ENCODE data around the gene MRPS11. TPM values are rescaled to one million over a fixed set of nuclear protein-coding genes. Genes with fewer than 3 reads are reported as not detected.

MRPS11 gene
- total RNA-seq, 2 donors from 2014 or later = 45.7 to 73.6 TPM

DNA sequence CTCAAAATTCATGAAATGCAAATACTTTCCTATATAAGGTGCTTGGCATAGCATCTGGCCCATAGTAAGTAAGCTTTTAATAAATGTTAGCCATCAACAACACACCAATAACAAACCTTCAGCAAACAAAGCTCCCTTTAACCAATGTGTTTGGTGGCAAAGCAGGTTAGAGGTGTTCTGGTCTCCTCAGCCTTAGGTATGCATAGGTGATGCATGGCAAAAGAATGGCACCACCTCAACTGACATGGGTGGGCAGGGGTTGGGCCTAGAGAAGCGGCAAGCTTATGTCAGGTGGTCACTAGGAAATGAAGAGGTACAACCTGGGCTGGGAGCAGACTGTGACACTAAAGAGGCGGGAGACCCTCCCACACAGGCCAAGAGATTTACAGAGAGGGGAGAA, 38.2 kb downstream of the MRPS11 start:
- Histone ChIP-seq H3K27ac (no peak overlapping the region), H3K9ac (ENCODE audit: low read depth in 2 of 2, low read length in 2 of 2) (no peak overlapping the region), H3K27me3 (no peaks in the 10 kb centered on the region), H3K4me1 (no peaks in the 10 kb centered on the region), H3K4me3 (no peak overlapping the region), H3K9me3 (no peaks in the 10 kb centered on the region), H3K36me3 (no peaks in the 10 kb centered on the region)
- TF ChIP-seq, protein P1, sequence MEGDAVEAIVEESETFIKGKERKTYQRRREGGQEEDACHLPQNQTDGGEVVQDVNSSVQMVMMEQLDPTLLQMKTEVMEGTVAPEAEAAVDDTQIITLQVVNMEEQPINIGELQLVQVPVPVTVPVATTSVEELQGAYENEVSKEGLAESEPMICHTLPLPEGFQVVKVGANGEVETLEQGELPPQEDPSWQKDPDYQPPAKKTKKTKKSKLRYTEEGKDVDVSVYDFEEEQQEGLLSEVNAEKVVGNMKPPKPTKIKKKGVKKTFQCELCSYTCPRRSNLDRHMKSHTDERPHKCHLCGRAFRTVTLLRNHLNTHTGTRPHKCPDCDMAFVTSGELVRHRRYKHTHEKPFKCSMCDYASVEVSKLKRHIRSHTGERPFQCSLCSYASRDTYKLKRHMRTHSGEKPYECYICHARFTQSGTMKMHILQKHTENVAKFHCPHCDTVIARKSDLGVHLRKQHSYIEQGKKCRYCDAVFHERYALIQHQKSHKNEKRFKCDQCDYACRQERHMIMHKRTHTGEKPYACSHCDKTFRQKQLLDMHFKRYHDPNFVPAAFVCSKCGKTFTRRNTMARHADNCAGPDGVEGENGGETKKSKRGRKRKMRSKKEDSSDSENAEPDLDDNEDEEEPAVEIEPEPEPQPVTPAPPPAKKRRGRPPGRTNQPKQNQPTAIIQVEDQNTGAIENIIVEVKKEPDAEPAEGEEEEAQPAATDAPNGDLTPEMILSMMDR (IDR thresholded peaks at IDR 0.05) = no peak
- DNase-seq = no peak
- intact Hi-C loops (cut with DNase I) = no loop called here

DNA sequence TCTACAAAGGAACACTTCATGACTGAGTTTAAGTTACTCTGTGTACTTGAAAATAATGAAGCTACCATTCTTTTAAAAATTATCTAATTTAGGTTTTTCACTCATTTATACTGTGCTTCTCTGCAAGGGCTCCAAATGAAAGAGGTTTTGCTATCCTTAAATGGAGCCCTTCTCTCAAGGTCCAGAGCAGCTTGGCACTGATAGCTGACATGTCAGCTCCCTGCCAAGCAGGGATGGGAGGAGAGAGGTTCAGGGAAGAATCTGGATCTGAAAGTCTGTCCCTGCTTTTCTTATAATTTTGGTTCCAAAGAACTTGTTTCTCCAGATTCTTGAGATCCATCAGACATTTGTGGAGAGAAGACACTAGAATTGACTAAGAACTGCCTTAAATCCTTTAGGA, 39.1 kb downstream of the MRPS11 start:
- TF ChIP-seq, protein P1 (IDR thresholded peaks at IDR 0.05) = no peak
- H3K4me3 ChIP-seq = no peak overlapping the region
- H3K27ac ChIP-seq = no peak overlapping the region
- H3K9ac ChIP-seq (ENCODE audit: low read depth in 2 of 2, low read length in 2 of 2) = no peak overlapping the region
- no peaks in the 10 kb centered on the region for H3K36me3 ChIP-seq
- intact Hi-C loops (cut with DNase I) = no loop called here
- no peaks in the 10 kb centered on the region for H3K4me1 ChIP-seq
- H3K27me3 ChIP-seq = no peaks in the 10 kb centered on the region
- no peak for DNase-seq
- no peaks in the 10 kb centered on the region for H3K9me3 ChIP-seq

DNA sequence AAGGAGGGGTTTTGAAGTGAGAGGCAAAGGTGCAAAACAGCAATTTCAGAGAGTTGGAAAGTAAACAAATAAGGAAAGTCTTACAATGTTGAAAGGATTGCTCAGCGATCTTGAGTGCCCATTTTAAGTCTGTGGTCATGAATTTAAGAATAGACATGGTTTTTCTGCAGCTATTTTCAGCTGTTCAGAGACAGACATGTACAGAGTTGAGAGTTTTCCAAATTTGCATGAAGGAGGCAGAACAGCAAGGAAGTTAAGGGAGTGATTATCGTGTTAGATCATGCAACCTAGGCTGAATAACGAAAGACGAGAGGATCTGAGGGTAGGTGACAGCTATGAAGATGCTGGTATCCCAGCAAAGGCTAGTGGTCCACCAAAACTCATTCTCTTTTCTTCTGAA, 41.8 kb downstream of the MRPS11 start:
- no peak for DNase-seq
- Histone ChIP-seq H3K36me3 (peaks cover 7% of the 10 kb centered on the region), H3K27me3 (no peaks in the 10 kb centered on the region), H3K9me3 (no peaks in the 10 kb centered on the region), H3K9ac (ENCODE audit: low read depth in 2 of 2, low read length in 2 of 2) (no peak overlapping the region), H3K4me1 (no peaks in the 10 kb centered on the region), H3K27ac (no peak overlapping the region), H3K4me3 (no peak overlapping the region)
- intact Hi-C loops (cut with DNase I) = no loop called here
- TF ChIP-seq, protein P1 (IDR thresholded peaks at IDR 0.05) = no peak

DNA sequence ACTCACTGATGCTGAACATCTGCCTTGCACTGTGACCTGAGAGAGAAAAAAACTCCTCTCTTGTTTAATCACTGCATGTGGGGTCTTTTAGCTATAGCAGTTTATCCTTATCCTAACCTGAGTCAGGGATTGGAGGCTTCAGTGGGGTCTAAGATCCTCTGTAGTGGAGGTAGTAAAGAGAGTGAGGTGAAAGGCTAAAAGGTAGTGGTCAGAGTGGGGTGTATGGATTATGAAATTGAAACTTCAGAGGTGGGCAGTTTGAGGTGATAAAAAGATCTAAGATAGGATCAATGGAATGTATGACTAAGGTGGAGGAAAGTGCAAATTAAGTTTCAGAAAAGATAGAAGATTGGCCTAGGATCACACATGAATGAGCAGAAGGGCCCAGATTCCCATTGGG, 42.5 kb downstream of the MRPS11 start:
- intact Hi-C loops (cut with DNase I) = no loop called here
- H3K36me3 ChIP-seq = peaks cover 7% of the 10 kb centered on the region
- DNase-seq = no peak
- no peak overlapping the region for H3K4me3 ChIP-seq
- H3K9ac ChIP-seq (ENCODE audit: low read depth in 2 of 2, low read length in 2 of 2) = no peak overlapping the region
- no peaks in the 10 kb centered on the region for H3K27me3 ChIP-seq
- no peak overlapping the region for H3K27ac ChIP-seq
- H3K9me3 ChIP-seq = no peaks in the 10 kb centered on the region
- H3K4me1 ChIP-seq = no peaks in the 10 kb centered on the region
- TF ChIP-seq, protein P1 (IDR thresholded peaks at IDR 0.05) = no peak

DNA sequence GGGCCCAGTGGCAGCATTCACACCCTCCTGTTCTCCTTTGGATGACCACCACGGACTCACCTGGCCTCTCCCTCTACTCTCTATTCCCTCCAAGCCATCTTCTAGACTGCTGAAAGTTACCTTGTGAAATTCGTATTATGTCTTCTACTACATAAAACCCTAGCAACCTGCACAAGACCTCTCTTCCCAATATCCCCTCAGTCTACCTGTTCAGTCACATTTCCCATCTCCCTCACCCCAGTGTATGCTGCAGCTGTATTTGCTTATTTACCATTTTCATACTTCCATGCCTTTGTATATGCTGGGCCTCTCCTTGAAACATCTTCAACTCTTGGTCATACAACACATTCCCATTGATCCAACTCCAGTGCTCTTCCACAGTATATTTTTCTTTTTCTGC, 43.7 kb downstream of the MRPS11 start:
- Histone ChIP-seq H3K36me3 (peaks cover 7% of the 10 kb centered on the region), H3K9me3 (no peaks in the 10 kb centered on the region), H3K27me3 (no peaks in the 10 kb centered on the region), H3K4me1 (no peaks in the 10 kb centered on the region), H3K9ac (ENCODE audit: low read depth in 2 of 2, low read length in 2 of 2) (no peak overlapping the region), H3K27ac (no peak overlapping the region), H3K4me3 (no peak overlapping the region)
- intact Hi-C loops (cut with DNase I) = no loop called here
- TF ChIP-seq, protein P1 (IDR thresholded peaks at IDR 0.05) = no peak
- no peak for DNase-seq

DNA sequence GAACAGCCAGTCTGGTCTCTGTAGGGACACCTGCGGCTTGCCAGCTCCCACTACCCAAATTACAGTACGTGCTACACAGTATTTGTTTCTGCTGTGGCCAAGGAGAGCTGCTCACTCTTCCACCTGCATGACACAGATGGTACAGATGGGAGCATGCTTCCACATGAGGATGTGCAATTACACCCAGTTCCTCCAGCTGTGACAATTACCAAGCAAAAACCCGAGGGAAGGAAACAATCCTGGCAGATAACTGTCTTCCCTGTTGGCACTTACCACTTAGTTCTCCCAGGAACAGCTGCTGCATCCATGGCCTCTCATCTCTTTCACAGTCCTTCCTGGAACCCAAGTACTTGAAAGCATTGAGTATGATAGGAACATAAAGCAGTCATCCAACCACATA, 44.6 kb downstream of the MRPS11 start:
- Histone ChIP-seq H3K4me3 (no peak overlapping the region), H3K9me3 (no peaks in the 10 kb centered on the region), H3K27ac (no peak overlapping the region), H3K36me3 (peaks cover 7% of the 10 kb centered on the region), H3K27me3 (no peaks in the 10 kb centered on the region), H3K4me1 (no peaks in the 10 kb centered on the region), H3K9ac (ENCODE audit: low read depth in 2 of 2, low read length in 2 of 2) (no peak overlapping the region)
- TF ChIP-seq, protein P1 (IDR thresholded peaks at IDR 0.05) = no peak
- DNase-seq = no peak
- intact Hi-C loops (cut with DNase I) = no loop called here
